Measurements from ENCODE around the gene LRP8. TPM values are rescaled to one million over a fixed set of nuclear protein-coding genes. Genes with fewer than 3 reads are reported as not detected.
"Not testable (repeated sequence)": the region's sequence is repeated elsewhere in the genome, so short reads cannot be mapped to it uniquely, and the experiment has no call there.

LRP8 gene
- total RNA-seq, 1 experiment from 2014 or later: 54.4 TPM

DNA sequence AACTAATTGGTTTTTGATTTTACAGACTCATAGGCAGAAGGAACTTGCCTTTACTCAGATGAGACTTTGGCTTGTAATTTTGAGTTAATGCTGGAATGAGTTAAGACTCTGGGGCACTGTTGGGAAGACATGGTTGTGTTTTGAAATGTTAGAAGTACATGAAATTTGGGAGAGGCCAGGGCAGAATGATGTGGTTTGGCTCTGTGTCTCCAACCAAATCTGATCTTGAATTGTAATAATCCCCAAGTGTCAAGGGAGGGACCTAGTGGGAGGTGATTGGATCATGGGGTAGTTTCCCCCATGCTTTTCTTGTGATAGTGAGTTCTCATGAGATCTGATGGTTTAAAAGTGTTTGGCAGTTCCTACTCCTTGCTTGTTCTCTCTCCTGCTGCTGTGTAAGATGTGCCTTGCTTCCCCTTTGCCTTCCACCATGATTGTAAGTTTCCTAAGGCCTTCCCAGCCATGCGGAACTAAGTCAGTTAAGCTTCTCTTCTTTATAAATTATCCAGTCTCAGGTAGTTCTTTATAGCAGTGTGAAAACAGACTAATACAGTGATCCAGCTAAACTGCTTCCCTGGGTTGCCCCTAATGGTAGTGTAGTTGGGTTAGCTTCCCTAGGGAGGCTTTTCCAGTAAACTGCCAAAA lies 121.0 kb downstream of the LRP8 start:
- no peaks in the 10 kb centered on the region for H4K20me1 ChIP-seq (ENCODE audit: low read length)
- no peak for ATAC-seq

GRCh38 chr1:53206083-53206685 lies 121.7 kb downstream of the LRP8 start:
- DNase-seq; H3K4me3 ChIP-seq (ENCODE audit: low read length); CTCF ChIA-PET; H3K27me3 ChIP-seq (ENCODE audit: low read length); POLR2A ChIA-PET (ENCODE audit: unreplicated experiment); intact Hi-C loops (cut with micrococcal nuclease); H3K79me2 ChIP-seq (ENCODE audit: low read length); H3F3A ChIP-seq (ENCODE audit: low read length, unreplicated experiment); H4K20me1 ChIP-seq (ENCODE audit: low read length); H3K4me2 ChIP-seq (ENCODE audit: low read length); H3K27ac ChIP-seq (ENCODE audit: low read length); H3K9ac ChIP-seq (ENCODE audit: low read length); H3K4me1 ChIP-seq (ENCODE audit: insufficient read depth, low read length); H2AFZ ChIP-seq (ENCODE audit: low read length); H3K9me3 ChIP-seq (ENCODE audit: low read length); BruUV-seq (replicated peaks); ATAC-seq; H3K9me2 ChIP-seq (replicated peaks; ENCODE audit: low read length): not testable (repeated sequence)
- H3K36me3 ChIP-seq (ENCODE audit: low read depth, low read length): peaks cover 58% of the 10 kb centered on the region

More for the DNA sequence above, 121.0 kb downstream of the LRP8 start:
- Histone ChIP-seq H3K9ac (ENCODE audit: low read length) (no peak overlapping the region), H3K4me2 (ENCODE audit: low read length) (no peak overlapping the region), H3K4me3 (ENCODE audit: low read length) (no peak overlapping the region), H3K36me3 (ENCODE audit: low read depth, low read length) (peaks cover 58% of the 10 kb centered on the region), H3F3A (ENCODE audit: low read length, unreplicated experiment) (no peaks in the 10 kb centered on the region), H3K9me2 (replicated peaks; ENCODE audit: low read length) (no peaks in the 10 kb centered on the region), H3K27ac (ENCODE audit: low read length) (no peak overlapping the region), H3K9me3 (ENCODE audit: low read length) (no peaks in the 10 kb centered on the region), H3K79me2 (ENCODE audit: low read length) (no peaks in the 10 kb centered on the region), H3K4me1 (ENCODE audit: insufficient read depth, low read length) (no peaks in the 10 kb centered on the region), H2AFZ (ENCODE audit: low read length) (no peak overlapping the region), H3K27me3 (ENCODE audit: low read length) (no peaks in the 10 kb centered on the region)
- intact Hi-C loops (cut with micrococcal nuclease): no loop called here
- BruUV-seq (replicated peaks): no TSS peak
- TF ChIP-seq EZH2 (IDR thresholded peaks at IDR 0.05; ENCODE audit: low read length, unreplicated experiment) (no peak), EZH2phosphoT487 (IDR thresholded peaks at IDR 0.05; ENCODE audit: borderline replicate concordance, low read length) (no peak)
- TF ChIP-seq, protein P1, sequence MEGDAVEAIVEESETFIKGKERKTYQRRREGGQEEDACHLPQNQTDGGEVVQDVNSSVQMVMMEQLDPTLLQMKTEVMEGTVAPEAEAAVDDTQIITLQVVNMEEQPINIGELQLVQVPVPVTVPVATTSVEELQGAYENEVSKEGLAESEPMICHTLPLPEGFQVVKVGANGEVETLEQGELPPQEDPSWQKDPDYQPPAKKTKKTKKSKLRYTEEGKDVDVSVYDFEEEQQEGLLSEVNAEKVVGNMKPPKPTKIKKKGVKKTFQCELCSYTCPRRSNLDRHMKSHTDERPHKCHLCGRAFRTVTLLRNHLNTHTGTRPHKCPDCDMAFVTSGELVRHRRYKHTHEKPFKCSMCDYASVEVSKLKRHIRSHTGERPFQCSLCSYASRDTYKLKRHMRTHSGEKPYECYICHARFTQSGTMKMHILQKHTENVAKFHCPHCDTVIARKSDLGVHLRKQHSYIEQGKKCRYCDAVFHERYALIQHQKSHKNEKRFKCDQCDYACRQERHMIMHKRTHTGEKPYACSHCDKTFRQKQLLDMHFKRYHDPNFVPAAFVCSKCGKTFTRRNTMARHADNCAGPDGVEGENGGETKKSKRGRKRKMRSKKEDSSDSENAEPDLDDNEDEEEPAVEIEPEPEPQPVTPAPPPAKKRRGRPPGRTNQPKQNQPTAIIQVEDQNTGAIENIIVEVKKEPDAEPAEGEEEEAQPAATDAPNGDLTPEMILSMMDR (conservative IDR thresholded peaks at IDR 0.05; ENCODE audit: low read depth, low read length): no peak
- CTCF ChIA-PET: no interaction called here
- DNase-seq: no peak
- POLR2A ChIA-PET (ENCODE audit: unreplicated experiment): no interaction called here

DNA sequence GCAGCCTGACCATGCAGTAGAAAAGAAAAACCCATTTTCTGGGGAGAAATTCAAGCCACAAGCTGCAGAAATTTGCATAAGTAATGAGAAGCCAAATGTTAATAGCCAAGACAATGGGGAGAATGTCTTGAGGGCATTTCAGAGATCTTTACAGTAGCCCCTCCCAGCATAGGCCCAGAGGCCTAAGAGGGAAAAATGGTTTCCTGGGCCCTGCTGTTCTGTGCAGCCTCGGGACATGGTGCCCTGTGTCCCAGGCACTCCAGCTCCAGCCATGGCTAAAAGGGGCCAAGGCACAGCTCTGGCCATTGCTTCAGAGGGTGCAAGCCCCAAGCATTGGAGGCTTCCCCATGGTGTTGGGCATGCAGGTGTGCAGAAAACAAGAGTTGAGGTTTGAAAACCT lies 122.4 kb downstream of the LRP8 start:
- H2AFZ ChIP-seq (ENCODE audit: low read length); intact Hi-C loops (cut with micrococcal nuclease); H3F3A ChIP-seq (ENCODE audit: low read length, unreplicated experiment); H3K9me3 ChIP-seq (ENCODE audit: low read length); BruUV-seq (replicated peaks); H3K4me3 ChIP-seq (ENCODE audit: low read length); H4K20me1 ChIP-seq (ENCODE audit: low read length); CTCF ChIA-PET; H3K27ac ChIP-seq (ENCODE audit: low read length); POLR2A ChIA-PET (ENCODE audit: unreplicated experiment); H3K4me2 ChIP-seq (ENCODE audit: low read length); H3K9me2 ChIP-seq (replicated peaks; ENCODE audit: low read length); H3K79me2 ChIP-seq (ENCODE audit: low read length); DNase-seq; H3K4me1 ChIP-seq (ENCODE audit: insufficient read depth, low read length); H3K9ac ChIP-seq (ENCODE audit: low read length); ATAC-seq; H3K27me3 ChIP-seq (ENCODE audit: low read length): not testable (repeated sequence)
- peaks cover 57% of the 10 kb centered on the region for H3K36me3 ChIP-seq (ENCODE audit: low read depth, low read length)

- Histone ChIP-seq H2AFZ (ENCODE audit: low read length) (no peak overlapping the region), H3K9ac (ENCODE audit: low read length) (no peak overlapping the region), H3K9me3 (ENCODE audit: low read length) (no peaks in the 10 kb centered on the region), H3F3A (ENCODE audit: low read length, unreplicated experiment) (no peaks in the 10 kb centered on the region), H3K4me3 (ENCODE audit: low read length) (no peak overlapping the region), H3K36me3 (ENCODE audit: low read depth, low read length) (peaks cover 42% of the 10 kb centered on the region), H3K4me2 (ENCODE audit: low read length) (no peak overlapping the region), H3K27me3 (ENCODE audit: low read length) (no peaks in the 10 kb centered on the region), H3K4me1 (ENCODE audit: insufficient read depth, low read length) (peaks cover 3% of the 10 kb centered on the region), H3K79me2 (ENCODE audit: low read length) (no peaks in the 10 kb centered on the region), H4K20me1 (ENCODE audit: low read length) (no peaks in the 10 kb centered on the region), H3K9me2 (replicated peaks; ENCODE audit: low read length) (no peaks in the 10 kb centered on the region), H3K27ac (ENCODE audit: low read length) (no peak overlapping the region)
- TF ChIP-seq, protein P1 (conservative IDR thresholded peaks at IDR 0.05; ENCODE audit: low read depth, low read length): no peak
- no peak for TF ChIP-seq EZH2phosphoT487 (IDR thresholded peaks at IDR 0.05; ENCODE audit: borderline replicate concordance, low read length)
- DNase-seq (no peak), ATAC-seq (no peak)
- intact Hi-C loops (cut with micrococcal nuclease): no loop called here
- BruUV-seq (replicated peaks): no TSS peak
- CTCF ChIA-PET: no interaction called here
- POLR2A ChIA-PET (ENCODE audit: unreplicated experiment): no interaction called here
Observed at GRCh38 chr1:53203466-53203865, 124.4 kb downstream of the LRP8 start.

Data from PC-3 (cell line).